ENCODE measurements around the gene BBS9. TPM values are rescaled to one million over a fixed set of nuclear protein-coding genes. Genes with fewer than 3 reads are reported as not detected.
"Not testable (repeated sequence)": the region's sequence is repeated elsewhere in the genome, so short reads cannot be mapped to it uniquely, and the experiment has no call there.

BBS9 gene
- total and polyA plus RNA-seq, 5 donors = 4.5 to 18.1 (median 13.6) TPM

- intact Hi-C loops (cut with DNase I) = no loop called here
- DNase-seq = no peak
- H3K9me3 ChIP-seq (ENCODE audit: control insufficient read depth, low read length) = no peaks in the 10 kb centered on the region
- peak; percentile 13 to 60 for ATAC-seq
- no peak overlapping the region for H3K4me3 ChIP-seq (ENCODE audit: low read length)
- H3K27me3 ChIP-seq (ENCODE audit: control insufficient read depth, insufficient read depth) = no peaks in the 10 kb centered on the region
- WGBS = 58% methylated on average over 5 of the region's 5 CpGs
- H3K27ac ChIP-seq (ENCODE audit: low read length) = no peak overlapping the region
- H3K4me1 ChIP-seq (ENCODE audit: control insufficient read depth, insufficient read depth, low read length) = peaks cover 2% of the 10 kb centered on the region
These were observed 365.8 kb downstream of the BBS9 start for GRCh38 chr7:33495207-33495606.

GRCh38 chr7:33497051-33497450, 367.7 kb downstream of the BBS9 start:
- intact Hi-C loops (cut with DNase I) = no loop called here
- Histone ChIP-seq H3K4me1 (ENCODE audit: control insufficient read depth, insufficient read depth, low read length) (peaks cover 9% of the 10 kb centered on the region), H3K27ac (ENCODE audit: low read length) (no peak overlapping the region), H3K9me3 (ENCODE audit: control insufficient read depth, low read length) (no peaks in the 10 kb centered on the region), H3K27me3 (ENCODE audit: control insufficient read depth, insufficient read depth) (no peaks in the 10 kb centered on the region), H3K4me3 (ENCODE audit: low read length) (no peak overlapping the region)
- ATAC-seq (no peak), DNase-seq (no peak)
- 92% methylated on average over 2 of the region's 2 CpGs for WGBS

GRCh38 chr7:33500703-33501701, 371.6 kb downstream of the BBS9 start:
- no peak for DNase-seq
- Histone ChIP-seq H3K27me3 (ENCODE audit: control insufficient read depth, insufficient read depth) (no peaks in the 10 kb centered on the region), H3K9me3 (ENCODE audit: control insufficient read depth, low read length) (no peaks in the 10 kb centered on the region), H3K4me3 (ENCODE audit: low read length) (no peak overlapping the region), H3K4me1 (ENCODE audit: control insufficient read depth, insufficient read depth, low read length) (peaks cover 9% of the 10 kb centered on the region), H3K27ac (ENCODE audit: low read length) (peak overlapping the region; percentile 37)
- intact Hi-C loops (cut with DNase I) = no loop called here
- 57% methylated on average over 9 of the region's 9 CpGs for WGBS
- ATAC-seq = peak; percentile 65 to 85

GRCh38 chr7:33503014-33503413, 373.6 kb downstream of the BBS9 start:
- no peak for DNase-seq
- H3K27me3 ChIP-seq (ENCODE audit: control insufficient read depth, insufficient read depth) = no peaks in the 10 kb centered on the region
- no peak overlapping the region for H3K4me3 ChIP-seq (ENCODE audit: low read length)
- WGBS = 97% methylated on average over 9 of the region's 9 CpGs
- H3K9me3 ChIP-seq (ENCODE audit: control insufficient read depth, low read length) = no peaks in the 10 kb centered on the region
- H3K4me1 ChIP-seq (ENCODE audit: control insufficient read depth, insufficient read depth, low read length) = peaks cover 9% of the 10 kb centered on the region
- H3K27ac ChIP-seq (ENCODE audit: low read length) = no peak overlapping the region
- no peak for ATAC-seq
- intact Hi-C loops (cut with DNase I) = no loop called here

GRCh38 chr7:33503736-33504135, 374.4 kb downstream of the BBS9 start:
- Histone ChIP-seq H3K27ac (ENCODE audit: low read length) (no peak overlapping the region), H3K4me3 (ENCODE audit: low read length) (no peak overlapping the region), H3K27me3 (ENCODE audit: control insufficient read depth, insufficient read depth) (no peaks in the 10 kb centered on the region), H3K9me3 (ENCODE audit: control insufficient read depth, low read length) (no peaks in the 10 kb centered on the region), H3K4me1 (ENCODE audit: control insufficient read depth, insufficient read depth, low read length) (peaks cover 9% of the 10 kb centered on the region)
- intact Hi-C loops (cut with DNase I) = no loop called here
- WGBS = 59% methylated on average over 5 of the region's 5 CpGs
- DNase-seq (no peak), ATAC-seq (peak in 1 of 2 donors; percentile 20)

GRCh38 chr7:33504266-33504665, 374.9 kb downstream of the BBS9 start:
- DNase-seq (no peak), ATAC-seq (no peak)
- no peaks in the 10 kb centered on the region for H3K9me3 ChIP-seq (ENCODE audit: control insufficient read depth, low read length)
- 93% methylated on average over 6 of the region's 6 CpGs for WGBS
- intact Hi-C loops (cut with DNase I) = no loop called here
- peaks cover 9% of the 10 kb centered on the region for H3K4me1 ChIP-seq (ENCODE audit: control insufficient read depth, insufficient read depth, low read length)
- H3K27me3 ChIP-seq (ENCODE audit: control insufficient read depth, insufficient read depth) = no peaks in the 10 kb centered on the region
- no peak overlapping the region for H3K4me3 ChIP-seq (ENCODE audit: low read length)
- H3K27ac ChIP-seq (ENCODE audit: low read length) = no peak overlapping the region

GRCh38 chr7:33509206-33509605, 379.8 kb downstream of the BBS9 start:
- intact Hi-C loops (cut with DNase I) = no loop called here
- 86% methylated on average over 3 of the region's 3 CpGs for WGBS
- H3K9me3 ChIP-seq (ENCODE audit: control insufficient read depth, low read length) = no peaks in the 10 kb centered on the region
- no peak for ATAC-seq
- DNase-seq = no peak
- no peak overlapping the region for H3K27ac ChIP-seq (ENCODE audit: low read length)
- no peak overlapping the region for H3K4me3 ChIP-seq (ENCODE audit: low read length)
- no peaks in the 10 kb centered on the region for H3K27me3 ChIP-seq (ENCODE audit: control insufficient read depth, insufficient read depth)
- H3K4me1 ChIP-seq (ENCODE audit: control insufficient read depth, insufficient read depth, low read length) = peaks cover 2% of the 10 kb centered on the region

GRCh38 chr7:33511778-33512177, 382.4 kb downstream of the BBS9 start:
- intact Hi-C loops (cut with DNase I) = no loop called here
- H3K27me3 ChIP-seq (ENCODE audit: control insufficient read depth, insufficient read depth) = no peaks in the 10 kb centered on the region
- no peak for ATAC-seq
- no peak overlapping the region for H3K27ac ChIP-seq (ENCODE audit: low read length)
- H3K4me1 ChIP-seq (ENCODE audit: control insufficient read depth, insufficient read depth, low read length) = no peaks in the 10 kb centered on the region
- 53% methylated on average over 3 of the region's 3 CpGs for WGBS
- H3K4me3 ChIP-seq (ENCODE audit: low read length) = no peak overlapping the region
- no peaks in the 10 kb centered on the region for H3K9me3 ChIP-seq (ENCODE audit: control insufficient read depth, low read length)
- DNase-seq = no peak

- WGBS = 64% methylated on average over 1 of the region's 1 CpG
- Histone ChIP-seq H3K9me3 (ENCODE audit: control insufficient read depth, low read length) (no peaks in the 10 kb centered on the region), H3K4me3 (ENCODE audit: low read length) (no peak overlapping the region), H3K27me3 (ENCODE audit: control insufficient read depth, insufficient read depth) (no peaks in the 10 kb centered on the region), H3K4me1 (ENCODE audit: control insufficient read depth, insufficient read depth, low read length) (no peaks in the 10 kb centered on the region), H3K27ac (ENCODE audit: low read length) (no peak overlapping the region)
- intact Hi-C loops (cut with DNase I) = no loop called here
- ATAC-seq (no peak), DNase-seq (no peak)
These were observed 387.2 kb downstream of the BBS9 start for GRCh38 chr7:33516568-33516967.

GRCh38 chr7:33517191-33517590, 387.8 kb downstream of the BBS9 start:
- WGBS = 95% methylated on average over 2 of the region's 2 CpGs
- Histone ChIP-seq H3K27ac (ENCODE audit: low read length) (no peak overlapping the region), H3K9me3 (ENCODE audit: control insufficient read depth, low read length) (no peaks in the 10 kb centered on the region), H3K4me3 (ENCODE audit: low read length) (no peak overlapping the region), H3K27me3 (ENCODE audit: control insufficient read depth, insufficient read depth) (no peaks in the 10 kb centered on the region), H3K4me1 (ENCODE audit: control insufficient read depth, insufficient read depth, low read length) (no peaks in the 10 kb centered on the region)
- intact Hi-C loops (cut with DNase I) = no loop called here
- no peak for ATAC-seq
- no peak for DNase-seq

GRCh38 chr7:33527008-33527407, 397.6 kb downstream of the BBS9 start:
- H3K27ac ChIP-seq (ENCODE audit: low read length); intact Hi-C loops (cut with DNase I): not testable (repeated sequence)
- WGBS = 76% methylated on average over 9 of the region's 9 CpGs

More at GRCh38 chr7:33527008-33527407, 397.6 kb downstream of the BBS9 start:
- DNase-seq; H3K4me1 ChIP-seq (ENCODE audit: control insufficient read depth, insufficient read depth, low read length); H3K4me3 ChIP-seq (ENCODE audit: low read length); ATAC-seq; H3K9me3 ChIP-seq (ENCODE audit: control insufficient read depth, low read length); H3K27me3 ChIP-seq (ENCODE audit: control insufficient read depth, insufficient read depth): not testable (repeated sequence)

Measured in right cardiac atrium (tissue), 5 donors.